AG04450 (cell line): ENCODE measurements around the gene ADGRV1. TPM values are rescaled to one million over a fixed set of nuclear protein-coding genes. Genes with fewer than 3 reads are reported as not detected.

Source experiments
- CTCF ChIA-PET: fragments of 300-600, 350-600 bp; formaldehyde crosslinking; extraction: SDS; loops from one replicate; lab custom pipeline; 2022; ENCODE audit warnings: antibody characterized with exemption, inconsistent platforms; lab: Charles Lee
- POLR2A ChIA-PET: fragments of 350-600 bp; formaldehyde crosslinking; extraction: SDS; loops from one replicate; lab custom pipeline; 2021; ENCODE audit warnings: antibody characterized with exemption, inconsistent platforms; lab: Yijun Ruan, JAX
- DNase-seq: peaks from one replicate; pipeline ENCODE4 v3.0.0-alpha.2; 2011; ENCODE audit warnings: low read depth, low spot score
- H3K27ac ChIP-seq: one replicate; pipeline ENCODE4 v1.5.1; 2012; ENCODE audit warnings: low read depth, low read length, control low read depth
- H3K27me3 ChIP-seq: one replicate; pipeline ENCODE4 v1.6.0; 2012; ENCODE audit warnings: low read length; ENCODE audit not compliant: control insufficient read depth, insufficient read depth
- H3K4me3 ChIP-seq: 2 replicates; pipeline ENCODE4 v1.5.1; 2011; ENCODE audit warnings: mild to moderate bottlenecking, low read depth, low read length, control low read depth
- H3K9me3 ChIP-seq: 2 replicates; pipeline ENCODE4 v1.5.1; 2012; ENCODE audit warnings: low read length; ENCODE audit not compliant: control insufficient read depth, insufficient read depth
- polyA plus RNA-seq: library from polyadenylated mRNA; depleted of rRNA; stranded (reverse); fragments of >200 nt; gene quantifications from 2 replicates; pipeline ENCODE4 v1.2.3, GENCODE V29; 2011
- TF ChIP-seq, protein P1 (sequence below): IDR thresholded peaks from 2 replicates; pipeline ENCODE4 v1.5.1; 2011; ENCODE audit warnings: low read depth, low read length, control low read depth, inconsistent platforms

The ADGRV1 gene
- polyA plus RNA-seq, 1 experiment, result 0.06 TPM

DNA sequence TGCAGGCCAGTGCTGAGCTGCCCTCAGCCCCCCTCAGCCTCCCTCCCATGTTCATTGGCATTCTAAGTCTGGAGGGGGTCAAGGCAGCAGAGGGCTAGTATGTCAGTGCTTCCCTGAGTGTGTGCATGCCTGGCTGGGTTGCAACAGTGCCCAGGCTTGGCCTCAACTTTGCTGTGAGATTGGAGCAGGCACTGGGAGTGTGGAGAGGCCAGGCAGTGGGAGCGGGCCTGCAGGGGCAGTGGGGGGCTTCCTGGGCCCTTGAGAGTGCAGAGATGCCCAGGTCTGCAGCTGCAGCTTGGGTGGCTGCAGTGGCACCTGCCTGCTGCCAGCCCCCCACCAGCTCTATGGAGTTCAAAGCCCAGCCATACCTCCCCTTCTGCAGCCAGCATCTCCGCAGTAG is 585.2 kb downstream of the ADGRV1 start:
- H3K4me3 ChIP-seq, result no peak overlapping the region
- POLR2A ChIA-PET, result no interaction called here
- CTCF ChIA-PET, result no interaction called here
- no peak for DNase-seq
- TF ChIP-seq, protein P1, sequence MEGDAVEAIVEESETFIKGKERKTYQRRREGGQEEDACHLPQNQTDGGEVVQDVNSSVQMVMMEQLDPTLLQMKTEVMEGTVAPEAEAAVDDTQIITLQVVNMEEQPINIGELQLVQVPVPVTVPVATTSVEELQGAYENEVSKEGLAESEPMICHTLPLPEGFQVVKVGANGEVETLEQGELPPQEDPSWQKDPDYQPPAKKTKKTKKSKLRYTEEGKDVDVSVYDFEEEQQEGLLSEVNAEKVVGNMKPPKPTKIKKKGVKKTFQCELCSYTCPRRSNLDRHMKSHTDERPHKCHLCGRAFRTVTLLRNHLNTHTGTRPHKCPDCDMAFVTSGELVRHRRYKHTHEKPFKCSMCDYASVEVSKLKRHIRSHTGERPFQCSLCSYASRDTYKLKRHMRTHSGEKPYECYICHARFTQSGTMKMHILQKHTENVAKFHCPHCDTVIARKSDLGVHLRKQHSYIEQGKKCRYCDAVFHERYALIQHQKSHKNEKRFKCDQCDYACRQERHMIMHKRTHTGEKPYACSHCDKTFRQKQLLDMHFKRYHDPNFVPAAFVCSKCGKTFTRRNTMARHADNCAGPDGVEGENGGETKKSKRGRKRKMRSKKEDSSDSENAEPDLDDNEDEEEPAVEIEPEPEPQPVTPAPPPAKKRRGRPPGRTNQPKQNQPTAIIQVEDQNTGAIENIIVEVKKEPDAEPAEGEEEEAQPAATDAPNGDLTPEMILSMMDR, result no peak
- no peaks in the 10 kb centered on the region for H3K27me3 ChIP-seq
- H3K27ac ChIP-seq, result no peak overlapping the region
- H3K9me3 ChIP-seq, result peaks cover 9% of the 10 kb centered on the region

DNA sequence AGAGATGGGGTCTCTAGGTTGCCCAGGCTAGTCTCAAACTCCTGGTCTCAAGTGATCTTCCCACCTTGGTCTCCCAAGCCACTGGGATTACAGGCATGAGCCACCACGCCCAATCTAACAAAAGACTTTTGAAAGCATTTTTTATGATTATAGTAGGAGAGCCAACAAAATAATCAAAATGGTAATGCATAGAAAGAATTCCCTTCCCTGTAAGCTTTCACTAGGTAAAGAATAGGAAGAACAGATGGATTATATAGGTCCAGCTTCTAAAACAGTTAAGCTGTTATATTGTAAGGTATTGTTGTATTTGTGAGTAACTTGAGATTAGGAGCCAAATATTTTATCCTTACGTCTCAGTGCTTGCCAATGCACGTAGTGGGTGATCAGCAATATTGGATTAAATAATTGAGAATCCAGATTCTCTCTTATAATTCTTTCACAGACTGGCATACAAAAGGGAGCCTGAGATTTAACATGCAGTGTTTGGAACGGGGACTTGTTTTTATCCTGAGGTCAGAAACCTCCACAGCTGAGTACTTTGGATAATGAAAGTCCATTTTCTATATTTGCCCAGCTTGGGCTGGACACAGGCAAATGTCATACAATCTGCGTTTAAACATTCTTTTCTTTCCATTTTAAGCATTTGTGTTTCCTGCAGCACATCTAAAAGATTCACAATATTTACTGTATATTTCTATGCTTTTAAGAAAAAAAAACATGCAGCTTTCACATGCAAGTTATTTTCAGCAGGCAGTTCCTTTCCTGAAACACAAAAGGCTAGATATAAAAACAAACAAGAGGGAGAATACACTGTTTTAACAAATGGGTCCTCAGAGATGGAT is 586.1 kb downstream of the ADGRV1 start:
- TF ChIP-seq, protein P1, result no peak
- ChIA-PET POLR2A (interaction anchor here (0.6 kb wide), 1 partner anchor 236 kb away, joined by 7 read pairs; no protein-coding TSS in a partner anchor), CTCF (no interaction called here)
- Histone ChIP-seq H3K27me3 (no peaks in the 10 kb centered on the region), H3K27ac (no peak overlapping the region), H3K4me3 (no peak overlapping the region), H3K9me3 (peaks cover 9% of the 10 kb centered on the region)
- no peak for DNase-seq

DNA sequence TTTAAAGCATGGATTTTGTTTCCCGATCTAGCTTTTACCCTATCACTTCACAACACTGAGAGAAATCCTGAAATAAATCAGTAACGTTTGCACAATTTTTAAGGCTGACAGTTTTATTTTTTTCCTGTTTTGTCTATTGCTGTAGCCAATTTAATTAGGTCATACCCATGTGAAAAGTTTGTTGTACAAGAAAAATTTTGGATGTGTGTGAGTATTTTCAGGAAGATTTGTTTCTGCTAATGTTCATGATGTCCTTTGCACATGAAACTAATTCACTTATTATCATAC is 586.7 kb downstream of the ADGRV1 start:
- ChIA-PET POLR2A (no interaction called here), CTCF (no interaction called here)
- no peaks in the 10 kb centered on the region for H3K27me3 ChIP-seq
- H3K27ac ChIP-seq, result no peak overlapping the region
- H3K9me3 ChIP-seq, result peaks cover 9% of the 10 kb centered on the region
- no peak for DNase-seq
- TF ChIP-seq, protein P1, result no peak
- no peak overlapping the region for H3K4me3 ChIP-seq

DNA sequence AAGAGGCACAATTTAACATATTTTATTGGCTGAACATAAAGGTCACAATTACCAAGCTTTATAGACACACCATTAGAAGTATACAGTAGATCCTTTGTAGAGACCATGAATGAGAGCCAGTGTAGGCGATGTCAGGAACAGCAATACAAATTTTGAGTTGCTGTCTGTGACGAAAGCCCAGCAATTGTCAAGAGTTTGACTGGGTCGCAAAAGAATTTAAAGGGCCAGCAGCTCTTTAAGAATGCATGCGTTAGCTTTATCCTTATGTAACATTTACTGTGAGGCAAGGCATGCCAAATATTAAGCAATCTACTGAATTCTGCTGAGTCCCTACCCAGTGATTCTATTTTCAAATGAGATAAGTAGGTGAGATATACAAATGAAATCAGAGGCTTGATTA is 587.6 kb downstream of the ADGRV1 start:
- POLR2A ChIA-PET, result no interaction called here
- no peak overlapping the region for H3K27ac ChIP-seq
- no peak for DNase-seq

More for the DNA sequence above, 587.6 kb downstream of the ADGRV1 start:
- Histone ChIP-seq H3K4me3 (no peak overlapping the region), H3K27me3 (no peaks in the 10 kb centered on the region), H3K9me3 (peaks cover 9% of the 10 kb centered on the region)
- CTCF ChIA-PET, result interaction anchor here (1.2 kb wide), 1 partner anchor 239 kb away, joined by 4 read pairs; no protein-coding TSS in a partner anchor
- TF ChIP-seq, protein P1, result no peak
